ENCODE results near the gene PLXNB1. TPM values are rescaled to one million over a fixed set of nuclear protein-coding genes. Genes with fewer than 3 reads are reported as not detected.

The PLXNB1 gene
- total and polyA plus RNA-seq, 2 of the 13 experiments (the other 11 are each of a cell fraction or from before 2014, with no cell fraction given), result 86.0 to 143 TPM

GRCh38 chr3:48446425-48447193 lies 16.7 kb upstream of the PLXNB1 start, which contains the start of gene ATRIP (continued):
- TF ChIP-seq ARID4A (CRISPR knock-in tag; IDR thresholded peaks at IDR 0.05; ENCODE audit: borderline replicate concordance) (peak; percentile 97), ZNF160 (CRISPR knock-in tag; IDR thresholded peaks at IDR 0.05) (peak; percentile 84; the same call in 1 of the 2 replicates), NAIF1 (CRISPR knock-in tag; IDR thresholded peaks at IDR 0.05; ENCODE audit: borderline replicate concordance) (no peak), MED1 (CRISPR knock-in tag; IDR thresholded peaks at IDR 0.05) (peak; percentile 46; the same call in 1 of the 2 replicates), RBFOX2 (IDR thresholded peaks at IDR 0.05; ENCODE audit: low read depth, low read length) (peak; percentile 98), ZNF572 (CRISPR knock-in tag; IDR thresholded peaks at IDR 0.05) (no peak; the same call in 1 of the 2 replicates), ARHGAP35 (CRISPR knock-in tag; IDR thresholded peaks at IDR 0.05; ENCODE audit: borderline replicate concordance) (peak; percentile 94), ZNF468 (CRISPR knock-in tag; IDR thresholded peaks at IDR 0.05) (no peak), ZNF292 (CRISPR knock-in tag; IDR thresholded peaks at IDR 0.05; ENCODE audit: borderline replicate concordance, low read depth) (no peak), MTA1 (CRISPR knock-in tag; IDR thresholded peaks at IDR 0.05; ENCODE audit: borderline replicate concordance) (peak; percentile 51; the same call in 1 of the 2 replicates), SP2 (CRISPR knock-in tag; IDR thresholded peaks at IDR 0.05) (peak; percentile 74), NFKB2 (CRISPR knock-in tag; IDR thresholded peaks at IDR 0.05; ENCODE audit: borderline replicate concordance) (peak; percentile 91; the same call in 1 of the 2 replicates), IKZF1 (IDR thresholded peaks at IDR 0.05) (no peak), ARNTL (CRISPR knock-in tag; IDR thresholded peaks at IDR 0.05) (0 out of 2 replicates have a peak, but pooled peaks have one; percentile 25), NFE2L2 (IDR thresholded peaks at IDR 0.05; ENCODE audit: low read length) (no peak), MIER3 (CRISPR knock-in tag; IDR thresholded peaks at IDR 0.05; ENCODE audit: borderline replicate concordance) (peak; percentile 63; the same call in 1 of the 2 replicates), HDAC6 (IDR thresholded peaks at IDR 0.05; ENCODE audit: low read depth, low read length) (no peak), ZNF790 (CRISPR knock-in tag; IDR thresholded peaks at IDR 0.05; ENCODE audit: borderline replicate concordance) (no peak), ARNT2 (CRISPR knock-in tag; IDR thresholded peaks at IDR 0.05; ENCODE audit: low read depth) (peak; percentile 89; the same call in 1 of the 2 replicates), TCF7L2 (IDR thresholded peaks at IDR 0.05; ENCODE audit: low read depth, low read length) (no peak)
- TF ChIP-seq, protein P1, sequence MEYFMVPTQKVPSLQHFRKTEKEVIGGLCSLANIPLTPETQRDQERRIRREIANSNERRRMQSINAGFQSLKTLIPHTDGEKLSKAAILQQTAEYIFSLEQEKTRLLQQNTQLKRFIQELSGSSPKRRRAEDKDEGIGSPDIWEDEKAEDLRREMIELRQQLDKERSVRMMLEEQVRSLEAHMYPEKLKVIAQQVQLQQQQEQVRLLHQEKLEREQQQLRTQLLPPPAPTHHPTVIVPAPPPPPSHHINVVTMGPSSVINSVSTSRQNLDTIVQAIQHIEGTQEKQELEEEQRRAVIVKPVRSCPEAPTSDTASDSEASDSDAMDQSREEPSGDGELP (IDR thresholded peaks at IDR 0.05; ENCODE audit: borderline replicate concordance, low read depth), result peak; percentile 84; the same call in 1 of the 2 replicates
- TF ChIP-seq, protein P2, sequence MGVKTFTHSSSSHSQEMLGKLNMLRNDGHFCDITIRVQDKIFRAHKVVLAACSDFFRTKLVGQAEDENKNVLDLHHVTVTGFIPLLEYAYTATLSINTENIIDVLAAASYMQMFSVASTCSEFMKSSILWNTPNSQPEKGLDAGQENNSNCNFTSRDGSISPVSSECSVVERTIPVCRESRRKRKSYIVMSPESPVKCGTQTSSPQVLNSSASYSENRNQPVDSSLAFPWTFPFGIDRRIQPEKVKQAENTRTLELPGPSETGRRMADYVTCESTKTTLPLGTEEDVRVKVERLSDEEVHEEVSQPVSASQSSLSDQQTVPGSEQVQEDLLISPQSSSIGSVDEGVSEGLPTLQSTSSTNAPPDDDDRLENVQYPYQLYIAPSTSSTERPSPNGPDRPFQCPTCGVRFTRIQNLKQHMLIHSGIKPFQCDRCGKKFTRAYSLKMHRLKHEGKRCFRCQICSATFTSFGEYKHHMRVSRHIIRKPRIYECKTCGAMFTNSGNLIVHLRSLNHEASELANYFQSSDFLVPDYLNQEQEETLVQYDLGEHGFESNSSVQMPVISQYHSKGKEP (CRISPR knock-in tag; IDR thresholded peaks at IDR 0.05), result no peak

All from HepG2 (cell line).